Measurements from ENCODE around the gene SPESP1.

DNA sequence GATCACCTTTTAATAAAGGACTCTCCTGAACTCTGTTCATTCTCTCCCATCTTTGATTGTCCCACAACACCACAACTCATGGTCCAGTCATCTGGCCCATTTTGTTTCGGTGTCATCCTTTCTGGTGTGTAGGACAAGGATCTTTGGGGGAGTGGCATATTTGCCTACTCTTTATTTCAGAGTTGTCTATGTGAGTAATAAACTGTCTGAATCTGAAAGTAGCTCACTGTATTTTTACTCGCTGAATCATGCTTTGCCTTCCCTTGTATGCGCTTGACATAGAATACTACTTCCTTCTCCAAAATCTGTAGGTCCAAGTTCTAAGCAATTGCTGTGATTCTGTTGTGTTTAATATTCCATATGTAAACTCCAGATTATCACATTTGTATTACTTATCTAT is 54.3 kb downstream of the SPESP1 start:
- TF ChIP-seq, protein P1, sequence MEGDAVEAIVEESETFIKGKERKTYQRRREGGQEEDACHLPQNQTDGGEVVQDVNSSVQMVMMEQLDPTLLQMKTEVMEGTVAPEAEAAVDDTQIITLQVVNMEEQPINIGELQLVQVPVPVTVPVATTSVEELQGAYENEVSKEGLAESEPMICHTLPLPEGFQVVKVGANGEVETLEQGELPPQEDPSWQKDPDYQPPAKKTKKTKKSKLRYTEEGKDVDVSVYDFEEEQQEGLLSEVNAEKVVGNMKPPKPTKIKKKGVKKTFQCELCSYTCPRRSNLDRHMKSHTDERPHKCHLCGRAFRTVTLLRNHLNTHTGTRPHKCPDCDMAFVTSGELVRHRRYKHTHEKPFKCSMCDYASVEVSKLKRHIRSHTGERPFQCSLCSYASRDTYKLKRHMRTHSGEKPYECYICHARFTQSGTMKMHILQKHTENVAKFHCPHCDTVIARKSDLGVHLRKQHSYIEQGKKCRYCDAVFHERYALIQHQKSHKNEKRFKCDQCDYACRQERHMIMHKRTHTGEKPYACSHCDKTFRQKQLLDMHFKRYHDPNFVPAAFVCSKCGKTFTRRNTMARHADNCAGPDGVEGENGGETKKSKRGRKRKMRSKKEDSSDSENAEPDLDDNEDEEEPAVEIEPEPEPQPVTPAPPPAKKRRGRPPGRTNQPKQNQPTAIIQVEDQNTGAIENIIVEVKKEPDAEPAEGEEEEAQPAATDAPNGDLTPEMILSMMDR (IDR thresholded peaks at IDR 0.05), result no peak
- TF ChIP-seq POLR2A (IDR thresholded peaks at IDR 0.05), result no peak
